Measurements from ENCODE around the gene DESI1. TPM values are rescaled to one million over a fixed set of nuclear protein-coding genes. Genes with fewer than 3 reads are reported as not detected.

The DESI1 gene
- total and polyA plus RNA-seq, 2 of the 13 experiments (the other 11 are each of a cell fraction or from before 2014, with no cell fraction given): 21.6 to 29.2 TPM

- TF ChIP-seq AHDC1 (CRISPR knock-in tag; IDR thresholded peaks at IDR 0.05; ENCODE audit: borderline replicate concordance) (no peak), NFYB (CRISPR knock-in tag; IDR thresholded peaks at IDR 0.05) (peak; percentile 76), SOX6 (IDR thresholded peaks at IDR 0.05) (no peak), SOX6 (CRISPR knock-in tag; IDR thresholded peaks at IDR 0.05) (peak; percentile 35), ZNF720 (CRISPR knock-in tag; IDR thresholded peaks at IDR 0.05) (no peak), NFE2L1 (CRISPR knock-in tag; IDR thresholded peaks at IDR 0.05; ENCODE audit: borderline replicate concordance) (no peak), ZNF367 (CRISPR knock-in tag; IDR thresholded peaks at IDR 0.05; ENCODE audit: borderline replicate concordance) (no peak), ZC3H13 (CRISPR knock-in tag; IDR thresholded peaks at IDR 0.05) (no peak), THAP11 (CRISPR knock-in tag; IDR thresholded peaks at IDR 0.05) (peak; percentile 73), KMT2B (CRISPR knock-in tag; IDR thresholded peaks at IDR 0.05) (no peak), ZMYM2 (CRISPR knock-in tag; IDR thresholded peaks at IDR 0.05) (no peak), ZNF850 (CRISPR knock-in tag; conservative IDR thresholded peaks at IDR 0.05) (no peak; the same call in 1 of the 2 replicates), ZBTB2 (CRISPR knock-in tag; IDR thresholded peaks at IDR 0.05; ENCODE audit: low read depth) (no peak), MIER3 (CRISPR knock-in tag; IDR thresholded peaks at IDR 0.05; ENCODE audit: borderline replicate concordance) (no peak), HES4 (CRISPR knock-in tag; IDR thresholded peaks at IDR 0.05; ENCODE audit: borderline replicate concordance) (peak; percentile 81; the same call in 1 of the 2 replicates), ZNF562 (CRISPR knock-in tag; IDR thresholded peaks at IDR 0.05; ENCODE audit: borderline replicate concordance) (no peak), ZNF891 (CRISPR knock-in tag; IDR thresholded peaks at IDR 0.05) (no peak), ZNF740 (CRISPR knock-in tag; IDR thresholded peaks at IDR 0.05) (no peak), ZSCAN9 (CRISPR knock-in tag; IDR thresholded peaks at IDR 0.05; ENCODE audit: borderline replicate concordance) (no peak)
These were observed 31.2 kb downstream of the DESI1 start, which contains the start of gene PMM1 (continued) for GRCh38 chr22:41589391-41590241.

Measured in HepG2 (cell line).